ENCODE measurements around the gene C1GALT1.

- TF ChIP-seq CTCF (IDR thresholded peaks at IDR 0.05; ENCODE audit: poor library complexity) (no peak), EZH2 (IDR thresholded peaks at IDR 0.05; ENCODE audit: borderline replicate concordance) (no peak)
These were observed 19.4 kb downstream of the C1GALT1 start for GRCh38 chr7:7201578-7202374.

Data from hepatocyte (in vitro differentiated cells).